ENCODE data around the gene CSPG4. TPM values are rescaled to one million over a fixed set of nuclear protein-coding genes. Genes with fewer than 3 reads are reported as not detected.
"Not testable (repeated sequence)": the region's sequence is repeated elsewhere in the genome, so short reads cannot be mapped to it uniquely, and the experiment has no call there.

Gene CSPG4
- polyA plus RNA-seq, 1 donor (not counting 4 experiments of a cell fraction or from before 2014, with no cell fraction given) = 0.67 TPM

DNA sequence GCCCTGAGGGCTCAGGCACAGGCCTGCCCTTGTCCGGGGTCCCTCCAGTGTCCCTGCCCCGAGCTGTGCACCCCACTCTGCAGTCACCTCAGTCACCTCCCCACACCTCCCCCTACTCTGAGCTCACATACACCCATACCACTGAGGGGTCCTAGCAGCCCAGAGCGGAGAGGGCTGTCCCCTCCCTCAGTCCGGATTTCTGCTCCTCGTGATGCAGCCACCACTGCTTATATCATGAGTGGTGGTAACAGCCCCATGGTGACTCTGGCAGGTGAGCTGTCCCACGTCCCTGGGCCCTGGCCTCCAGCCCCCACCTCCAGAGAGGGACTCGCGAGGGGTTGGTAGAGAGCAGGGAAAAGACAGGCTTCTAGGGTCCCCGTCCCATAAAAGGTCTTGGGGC is 8.0 kb downstream of the CSPG4 start:
- Histone ChIP-seq H3K79me2 (ENCODE audit: control insufficient read depth, insufficient read depth, low read length) (no peaks in the 10 kb centered on the region), H3K27me3 (ENCODE audit: control insufficient read depth, extremely low read depth, insufficient read depth, low read length) (no peaks in the 10 kb centered on the region), H4K20me1 (ENCODE audit: control insufficient read depth, extremely low read depth, insufficient read depth, low read length) (no peaks in the 10 kb centered on the region), H3K4me2 (ENCODE audit: control insufficient read depth, extremely low read depth, insufficient read depth, low read depth, low read length) (no peak overlapping the region), H2AFZ (ENCODE audit: control insufficient read depth, low read length) (no peak overlapping the region), H3K36me3 (ENCODE audit: control insufficient read depth in 2 of 2, extremely low read depth in 1 of 2, insufficient read depth in 2 of 2, low read length in 2 of 2) (no peaks in the 10 kb centered on the region), H3K9me1 (ENCODE audit: control insufficient read depth, extremely low read depth, insufficient read depth, low read length) (no peaks in the 10 kb centered on the region), H3K27ac (ENCODE audit: control insufficient read depth, insufficient read depth, low read length) (no peak overlapping the region), H3K9me3 (ENCODE audit: control insufficient read depth, low read depth, low read length) (no peaks in the 10 kb centered on the region), H3K4me3 (ENCODE audit: control insufficient read depth in 2 of 3, extremely low read depth in 1 of 3, insufficient read depth in 2 of 3, low read depth in 1 of 3, low read length in 3 of 3) (no peak overlapping the region), H3K4me1 (ENCODE audit: control insufficient read depth, extremely low read depth, insufficient read depth, low read length) (peaks cover 19% of the 10 kb centered on the region), H3K9ac (ENCODE audit: control insufficient read depth, extremely low read depth, insufficient read depth, low read length) (peak overlapping the region; percentile 22)
- TF ChIP-seq, protein P1, sequence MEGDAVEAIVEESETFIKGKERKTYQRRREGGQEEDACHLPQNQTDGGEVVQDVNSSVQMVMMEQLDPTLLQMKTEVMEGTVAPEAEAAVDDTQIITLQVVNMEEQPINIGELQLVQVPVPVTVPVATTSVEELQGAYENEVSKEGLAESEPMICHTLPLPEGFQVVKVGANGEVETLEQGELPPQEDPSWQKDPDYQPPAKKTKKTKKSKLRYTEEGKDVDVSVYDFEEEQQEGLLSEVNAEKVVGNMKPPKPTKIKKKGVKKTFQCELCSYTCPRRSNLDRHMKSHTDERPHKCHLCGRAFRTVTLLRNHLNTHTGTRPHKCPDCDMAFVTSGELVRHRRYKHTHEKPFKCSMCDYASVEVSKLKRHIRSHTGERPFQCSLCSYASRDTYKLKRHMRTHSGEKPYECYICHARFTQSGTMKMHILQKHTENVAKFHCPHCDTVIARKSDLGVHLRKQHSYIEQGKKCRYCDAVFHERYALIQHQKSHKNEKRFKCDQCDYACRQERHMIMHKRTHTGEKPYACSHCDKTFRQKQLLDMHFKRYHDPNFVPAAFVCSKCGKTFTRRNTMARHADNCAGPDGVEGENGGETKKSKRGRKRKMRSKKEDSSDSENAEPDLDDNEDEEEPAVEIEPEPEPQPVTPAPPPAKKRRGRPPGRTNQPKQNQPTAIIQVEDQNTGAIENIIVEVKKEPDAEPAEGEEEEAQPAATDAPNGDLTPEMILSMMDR (optimal IDR thresholded peaks at IDR 0.05 in 1 of 3, IDR thresholded peaks at IDR 0.05 in 1 of 3, conservative IDR thresholded peaks at IDR 0.05 in 1 of 3; ENCODE audit: extremely low read depth in 1 of 3, insufficient read depth in 2 of 3, low read length in 3 of 3) = no peak
- no peak for TF ChIP-seq EZH2 (IDR thresholded peaks at IDR 0.05; ENCODE audit: low read length)
- DNase-seq (ENCODE audit: low read depth, low spot score) (no peak), FAIRE-seq (no peak)
- dilution Hi-C loops (cut with MboI; ENCODE audit: extremely low pct_ligation_motif_present, low sequenced_read_pairs) = no loop called here

DNA sequence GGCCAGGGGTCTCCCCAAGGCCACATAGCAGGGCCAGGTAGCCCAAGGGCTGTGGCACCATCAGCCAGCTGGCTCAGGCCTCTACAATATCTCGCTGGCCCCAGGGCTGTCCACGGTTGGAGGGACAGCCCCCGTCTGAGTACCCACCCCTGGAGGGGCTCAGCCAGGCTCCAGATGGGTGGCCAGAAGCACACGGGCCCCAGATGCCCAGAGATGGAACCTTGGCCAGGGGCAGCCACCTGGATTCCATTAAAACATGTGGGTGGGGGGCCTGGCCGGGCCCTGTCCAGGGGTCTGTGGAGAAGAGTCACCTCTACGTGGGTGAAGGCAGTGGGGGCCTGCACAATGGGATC is 8.4 kb downstream of the CSPG4 start:
- Histone ChIP-seq H3K79me2 (ENCODE audit: control insufficient read depth, insufficient read depth, low read length) (no peaks in the 10 kb centered on the region), H3K9ac (ENCODE audit: control insufficient read depth, extremely low read depth, insufficient read depth, low read length) (peak overlapping the region; percentile 22), H3K9me3 (ENCODE audit: control insufficient read depth, low read depth, low read length) (no peaks in the 10 kb centered on the region), H3K4me2 (ENCODE audit: control insufficient read depth, extremely low read depth, insufficient read depth, low read depth, low read length) (no peak overlapping the region), H3K27ac (ENCODE audit: control insufficient read depth, insufficient read depth, low read length) (no peak overlapping the region), H3K4me1 (ENCODE audit: control insufficient read depth, extremely low read depth, insufficient read depth, low read length) (peaks cover 23% of the 10 kb centered on the region), H3K36me3 (ENCODE audit: control insufficient read depth in 2 of 2, extremely low read depth in 1 of 2, insufficient read depth in 2 of 2, low read length in 2 of 2) (no peaks in the 10 kb centered on the region), H4K20me1 (ENCODE audit: control insufficient read depth, extremely low read depth, insufficient read depth, low read length) (no peaks in the 10 kb centered on the region), H2AFZ (ENCODE audit: control insufficient read depth, low read length) (no peak overlapping the region), H3K27me3 (ENCODE audit: control insufficient read depth, extremely low read depth, insufficient read depth, low read length) (no peaks in the 10 kb centered on the region), H3K4me3 (ENCODE audit: control insufficient read depth in 2 of 3, extremely low read depth in 1 of 3, insufficient read depth in 2 of 3, low read depth in 1 of 3, low read length in 3 of 3) (no peak overlapping the region), H3K9me1 (ENCODE audit: control insufficient read depth, extremely low read depth, insufficient read depth, low read length) (no peaks in the 10 kb centered on the region)
- DNase-seq (ENCODE audit: low read depth, low spot score) (no peak), FAIRE-seq (no peak)
- dilution Hi-C loops (cut with MboI; ENCODE audit: extremely low pct_ligation_motif_present, low sequenced_read_pairs) = no loop called here
- TF ChIP-seq, protein P1 (optimal IDR thresholded peaks at IDR 0.05 in 1 of 3, IDR thresholded peaks at IDR 0.05 in 1 of 3, conservative IDR thresholded peaks at IDR 0.05 in 1 of 3; ENCODE audit: extremely low read depth in 1 of 3, insufficient read depth in 2 of 3, low read length in 3 of 3) = no peak
- TF ChIP-seq EZH2 (IDR thresholded peaks at IDR 0.05; ENCODE audit: low read length) = no peak

DNA sequence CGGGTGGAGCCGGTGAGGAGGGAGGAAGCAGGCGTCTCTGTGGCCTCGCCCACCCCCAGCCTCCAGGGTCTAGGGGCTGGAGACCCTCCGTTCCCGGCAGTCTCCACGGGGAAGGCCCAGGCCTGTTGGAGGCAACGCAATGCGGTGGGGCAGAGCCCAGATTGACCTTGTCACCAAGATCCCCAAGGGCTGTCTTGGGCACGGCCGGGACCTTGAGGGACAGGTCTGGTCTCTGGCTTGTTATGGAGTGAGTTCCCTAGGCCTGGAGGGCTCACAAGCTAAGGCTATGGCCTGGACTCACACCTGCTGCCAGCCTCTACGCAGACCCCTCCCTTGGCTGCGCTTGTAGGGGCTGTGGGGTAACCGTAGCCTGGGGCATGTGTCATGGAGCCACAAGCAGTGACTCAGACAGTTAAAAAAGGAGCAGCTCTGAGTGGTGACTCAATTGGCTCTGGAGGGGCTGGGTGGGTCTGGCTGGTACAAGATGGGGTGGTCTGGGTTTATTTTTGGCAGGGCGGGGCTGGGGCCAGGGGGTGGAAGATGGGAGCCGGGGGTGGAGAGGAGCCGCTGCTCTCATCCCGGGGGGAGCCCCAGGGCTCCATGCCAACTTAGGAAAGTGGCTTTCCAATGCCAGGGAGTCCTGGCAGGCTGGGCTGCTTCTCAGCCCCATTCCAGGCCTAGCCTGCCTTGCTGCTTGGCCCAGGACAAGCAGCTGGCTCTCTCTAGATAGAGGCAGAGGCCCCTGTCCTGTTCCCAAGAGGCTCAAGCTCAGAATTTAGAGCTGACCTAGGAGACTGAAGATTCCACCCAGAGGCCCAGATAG is 9.0 kb downstream of the CSPG4 start:
- H3K36me3 ChIP-seq (ENCODE audit: control insufficient read depth in 2 of 2, extremely low read depth in 1 of 2, insufficient read depth in 2 of 2, low read length in 2 of 2); H4K20me1 ChIP-seq (ENCODE audit: control insufficient read depth, extremely low read depth, insufficient read depth, low read length); H3K9me1 ChIP-seq (ENCODE audit: control insufficient read depth, extremely low read depth, insufficient read depth, low read length); H3K27ac ChIP-seq (ENCODE audit: control insufficient read depth, insufficient read depth, low read length); H2AFZ ChIP-seq (ENCODE audit: control insufficient read depth, low read length); H3K4me3 ChIP-seq (ENCODE audit: control insufficient read depth in 2 of 3, extremely low read depth in 1 of 3, insufficient read depth in 2 of 3, low read depth in 1 of 3, low read length in 3 of 3); H3K4me2 ChIP-seq (ENCODE audit: control insufficient read depth, extremely low read depth, insufficient read depth, low read depth, low read length); dilution Hi-C loops (cut with MboI; ENCODE audit: extremely low pct_ligation_motif_present, low sequenced_read_pairs); DNase-seq (ENCODE audit: low read depth, low spot score); H3K27me3 ChIP-seq (ENCODE audit: control insufficient read depth, extremely low read depth, insufficient read depth, low read length); H3K9me3 ChIP-seq (ENCODE audit: control insufficient read depth, low read depth, low read length); H3K79me2 ChIP-seq (ENCODE audit: control insufficient read depth, insufficient read depth, low read length): not testable (repeated sequence)
- FAIRE-seq = peak; percentile 96
- Histone ChIP-seq H3K4me1 (ENCODE audit: control insufficient read depth, extremely low read depth, insufficient read depth, low read length) (peaks cover 27% of the 10 kb centered on the region), H3K9ac (ENCODE audit: control insufficient read depth, extremely low read depth, insufficient read depth, low read length) (peak overlapping the region; percentile 22)
